ENCODE measurements around the gene GLIS1.

GRCh38 chr1:53519421-53519820 lies 219.5 kb downstream of the GLIS1 start:
- TF ChIP-seq CTCF (IDR thresholded peaks at IDR 0.05; ENCODE audit: insufficient read depth, low read length, poor library complexity, severe bottlenecking) (no peak), EZH2phosphoT487 (conservative IDR thresholded peaks at IDR 0.05; ENCODE audit: low read length) (no peak)
